GM12892 (cell line): ENCODE measurements around the gene OR56B4.

Experiments
- POLR2A ChIP-seq: IDR thresholded peaks from 2 replicates; pipeline ENCODE4 v1.6.1; 2011; ENCODE audit warnings: low read depth, low read length, control low read depth
- POLR2AphosphoS5 ChIP-seq: IDR thresholded peaks from 2 replicates; pipeline ENCODE4 v1.6.1; 2011; ENCODE audit warnings: low read depth, low read length, control low read depth
- TAF1 ChIP-seq: IDR thresholded peaks from 2 replicates; pipeline ENCODE4 v1.6.1; 2011; ENCODE audit warnings: low read depth, mild to moderate bottlenecking, control low read depth, low read length, borderline replicate concordance

GRCh38 chr11:6124245-6124644 lies 16.8 kb downstream of the OR56B4 start:
- no peak for TF ChIP-seq POLR2A
- TF ChIP-seq TAF1: no peak
- no peak for TF ChIP-seq POLR2AphosphoS5
